ENCODE results near the gene THEMIS. TPM values are rescaled to one million over a fixed set of nuclear protein-coding genes. Genes with fewer than 3 reads are reported as not detected.

THEMIS gene
- total and polyA plus RNA-seq, 2 experiments from 2014 or later, result not detected

DNA sequence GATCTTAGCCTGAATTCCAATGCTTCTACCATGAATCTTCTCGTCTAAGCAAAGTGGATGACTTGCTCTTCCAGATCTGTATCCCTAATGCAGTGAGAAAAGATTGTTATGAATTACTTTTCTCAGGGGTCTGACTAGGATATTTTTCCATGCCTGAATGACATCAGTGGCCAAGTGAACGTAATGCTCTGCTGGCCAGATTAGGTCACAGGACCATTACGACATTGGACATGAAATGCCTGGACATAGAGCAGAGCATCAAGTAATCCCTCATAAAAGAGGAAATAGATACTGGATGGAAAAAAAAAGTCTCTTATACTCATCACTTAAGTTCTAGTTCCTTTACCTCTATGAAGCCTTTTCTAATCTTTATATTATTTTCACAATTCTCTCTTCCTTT is 12.1 kb upstream of the THEMIS start:
- H2AFZ ChIP-seq, result no peak overlapping the region
- Mint-ChIP-seq H3K9me3 (0 out of 3 replicates have a peak, but pooled peaks cover 12% of the 10 kb centered on the region), H3K4me1 (no peaks in the 10 kb centered on the region), H3K4me3 (no peak overlapping the region), H3K27me3 (ENCODE audit: insufficient read depth, low read depth, poor library complexity) (no peaks in the 10 kb centered on the region), H3K27ac (no peak overlapping the region), H3K36me3 (ENCODE audit: low read depth) (no peaks in the 10 kb centered on the region; the same call in 2 of the 3 replicates)
- H3F3A ChIP-seq (replicated peaks; ENCODE audit: low read depth), result no peaks in the 10 kb centered on the region
- no peaks in the 10 kb centered on the region for H3K79me2 ChIP-seq (replicated peaks; ENCODE audit: insufficient read depth)
- no peaks in the 10 kb centered on the region for H4K20me1 ChIP-seq (replicated peaks; ENCODE audit: insufficient read depth)
- peaks cover 5% of the 10 kb centered on the region; the same call in 1 of the 2 replicates for H3K9me2 ChIP-seq (ENCODE audit: insufficient read depth)
- ATAC-seq (no peak), DNase-seq (ENCODE audit: low spot score) (no peak)
- no peak overlapping the region for H3K27ac ChIP-seq (ENCODE audit: low read depth)
- no peak overlapping the region for H3K4me3 ChIP-seq
- H3K36me3 ChIP-seq (ENCODE audit: insufficient read depth), result no peaks in the 10 kb centered on the region
- TF ChIP-seq NANOG (IDR thresholded peaks at IDR 0.05; ENCODE audit: borderline replicate concordance), result no peak
- TF ChIP-seq EZH2phosphoT487 (IDR thresholded peaks at IDR 0.05; ENCODE audit: unreplicated experiment), result no peak
- TF ChIP-seq, protein P1, sequence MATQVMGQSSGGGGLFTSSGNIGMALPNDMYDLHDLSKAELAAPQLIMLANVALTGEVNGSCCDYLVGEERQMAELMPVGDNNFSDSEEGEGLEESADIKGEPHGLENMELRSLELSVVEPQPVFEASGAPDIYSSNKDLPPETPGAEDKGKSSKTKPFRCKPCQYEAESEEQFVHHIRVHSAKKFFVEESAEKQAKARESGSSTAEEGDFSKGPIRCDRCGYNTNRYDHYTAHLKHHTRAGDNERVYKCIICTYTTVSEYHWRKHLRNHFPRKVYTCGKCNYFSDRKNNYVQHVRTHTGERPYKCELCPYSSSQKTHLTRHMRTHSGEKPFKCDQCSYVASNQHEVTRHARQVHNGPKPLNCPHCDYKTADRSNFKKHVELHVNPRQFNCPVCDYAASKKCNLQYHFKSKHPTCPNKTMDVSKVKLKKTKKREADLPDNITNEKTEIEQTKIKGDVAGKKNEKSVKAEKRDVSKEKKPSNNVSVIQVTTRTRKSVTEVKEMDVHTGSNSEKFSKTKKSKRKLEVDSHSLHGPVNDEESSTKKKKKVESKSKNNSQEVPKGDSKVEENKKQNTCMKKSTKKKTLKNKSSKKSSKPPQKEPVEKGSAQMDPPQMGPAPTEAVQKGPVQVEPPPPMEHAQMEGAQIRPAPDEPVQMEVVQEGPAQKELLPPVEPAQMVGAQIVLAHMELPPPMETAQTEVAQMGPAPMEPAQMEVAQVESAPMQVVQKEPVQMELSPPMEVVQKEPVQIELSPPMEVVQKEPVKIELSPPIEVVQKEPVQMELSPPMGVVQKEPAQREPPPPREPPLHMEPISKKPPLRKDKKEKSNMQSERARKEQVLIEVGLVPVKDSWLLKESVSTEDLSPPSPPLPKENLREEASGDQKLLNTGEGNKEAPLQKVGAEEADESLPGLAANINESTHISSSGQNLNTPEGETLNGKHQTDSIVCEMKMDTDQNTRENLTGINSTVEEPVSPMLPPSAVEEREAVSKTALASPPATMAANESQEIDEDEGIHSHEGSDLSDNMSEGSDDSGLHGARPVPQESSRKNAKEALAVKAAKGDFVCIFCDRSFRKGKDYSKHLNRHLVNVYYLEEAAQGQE (IDR thresholded peaks at IDR 0.05; ENCODE audit: unreplicated experiment), result no peak
- TF ChIP-seq, protein P2, sequence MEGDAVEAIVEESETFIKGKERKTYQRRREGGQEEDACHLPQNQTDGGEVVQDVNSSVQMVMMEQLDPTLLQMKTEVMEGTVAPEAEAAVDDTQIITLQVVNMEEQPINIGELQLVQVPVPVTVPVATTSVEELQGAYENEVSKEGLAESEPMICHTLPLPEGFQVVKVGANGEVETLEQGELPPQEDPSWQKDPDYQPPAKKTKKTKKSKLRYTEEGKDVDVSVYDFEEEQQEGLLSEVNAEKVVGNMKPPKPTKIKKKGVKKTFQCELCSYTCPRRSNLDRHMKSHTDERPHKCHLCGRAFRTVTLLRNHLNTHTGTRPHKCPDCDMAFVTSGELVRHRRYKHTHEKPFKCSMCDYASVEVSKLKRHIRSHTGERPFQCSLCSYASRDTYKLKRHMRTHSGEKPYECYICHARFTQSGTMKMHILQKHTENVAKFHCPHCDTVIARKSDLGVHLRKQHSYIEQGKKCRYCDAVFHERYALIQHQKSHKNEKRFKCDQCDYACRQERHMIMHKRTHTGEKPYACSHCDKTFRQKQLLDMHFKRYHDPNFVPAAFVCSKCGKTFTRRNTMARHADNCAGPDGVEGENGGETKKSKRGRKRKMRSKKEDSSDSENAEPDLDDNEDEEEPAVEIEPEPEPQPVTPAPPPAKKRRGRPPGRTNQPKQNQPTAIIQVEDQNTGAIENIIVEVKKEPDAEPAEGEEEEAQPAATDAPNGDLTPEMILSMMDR (conservative IDR thresholded peaks at IDR 0.05; ENCODE audit: low read depth in 2 of 2), result no peak
- TF ChIP-seq EZH2 (IDR thresholded peaks at IDR 0.05; ENCODE audit: low read depth, unreplicated experiment), result no peak
- no peak for TF ChIP-seq ZNF114 (CRISPR knock-in tag; IDR thresholded peaks at IDR 0.05)
- TF ChIP-seq, protein P3, sequence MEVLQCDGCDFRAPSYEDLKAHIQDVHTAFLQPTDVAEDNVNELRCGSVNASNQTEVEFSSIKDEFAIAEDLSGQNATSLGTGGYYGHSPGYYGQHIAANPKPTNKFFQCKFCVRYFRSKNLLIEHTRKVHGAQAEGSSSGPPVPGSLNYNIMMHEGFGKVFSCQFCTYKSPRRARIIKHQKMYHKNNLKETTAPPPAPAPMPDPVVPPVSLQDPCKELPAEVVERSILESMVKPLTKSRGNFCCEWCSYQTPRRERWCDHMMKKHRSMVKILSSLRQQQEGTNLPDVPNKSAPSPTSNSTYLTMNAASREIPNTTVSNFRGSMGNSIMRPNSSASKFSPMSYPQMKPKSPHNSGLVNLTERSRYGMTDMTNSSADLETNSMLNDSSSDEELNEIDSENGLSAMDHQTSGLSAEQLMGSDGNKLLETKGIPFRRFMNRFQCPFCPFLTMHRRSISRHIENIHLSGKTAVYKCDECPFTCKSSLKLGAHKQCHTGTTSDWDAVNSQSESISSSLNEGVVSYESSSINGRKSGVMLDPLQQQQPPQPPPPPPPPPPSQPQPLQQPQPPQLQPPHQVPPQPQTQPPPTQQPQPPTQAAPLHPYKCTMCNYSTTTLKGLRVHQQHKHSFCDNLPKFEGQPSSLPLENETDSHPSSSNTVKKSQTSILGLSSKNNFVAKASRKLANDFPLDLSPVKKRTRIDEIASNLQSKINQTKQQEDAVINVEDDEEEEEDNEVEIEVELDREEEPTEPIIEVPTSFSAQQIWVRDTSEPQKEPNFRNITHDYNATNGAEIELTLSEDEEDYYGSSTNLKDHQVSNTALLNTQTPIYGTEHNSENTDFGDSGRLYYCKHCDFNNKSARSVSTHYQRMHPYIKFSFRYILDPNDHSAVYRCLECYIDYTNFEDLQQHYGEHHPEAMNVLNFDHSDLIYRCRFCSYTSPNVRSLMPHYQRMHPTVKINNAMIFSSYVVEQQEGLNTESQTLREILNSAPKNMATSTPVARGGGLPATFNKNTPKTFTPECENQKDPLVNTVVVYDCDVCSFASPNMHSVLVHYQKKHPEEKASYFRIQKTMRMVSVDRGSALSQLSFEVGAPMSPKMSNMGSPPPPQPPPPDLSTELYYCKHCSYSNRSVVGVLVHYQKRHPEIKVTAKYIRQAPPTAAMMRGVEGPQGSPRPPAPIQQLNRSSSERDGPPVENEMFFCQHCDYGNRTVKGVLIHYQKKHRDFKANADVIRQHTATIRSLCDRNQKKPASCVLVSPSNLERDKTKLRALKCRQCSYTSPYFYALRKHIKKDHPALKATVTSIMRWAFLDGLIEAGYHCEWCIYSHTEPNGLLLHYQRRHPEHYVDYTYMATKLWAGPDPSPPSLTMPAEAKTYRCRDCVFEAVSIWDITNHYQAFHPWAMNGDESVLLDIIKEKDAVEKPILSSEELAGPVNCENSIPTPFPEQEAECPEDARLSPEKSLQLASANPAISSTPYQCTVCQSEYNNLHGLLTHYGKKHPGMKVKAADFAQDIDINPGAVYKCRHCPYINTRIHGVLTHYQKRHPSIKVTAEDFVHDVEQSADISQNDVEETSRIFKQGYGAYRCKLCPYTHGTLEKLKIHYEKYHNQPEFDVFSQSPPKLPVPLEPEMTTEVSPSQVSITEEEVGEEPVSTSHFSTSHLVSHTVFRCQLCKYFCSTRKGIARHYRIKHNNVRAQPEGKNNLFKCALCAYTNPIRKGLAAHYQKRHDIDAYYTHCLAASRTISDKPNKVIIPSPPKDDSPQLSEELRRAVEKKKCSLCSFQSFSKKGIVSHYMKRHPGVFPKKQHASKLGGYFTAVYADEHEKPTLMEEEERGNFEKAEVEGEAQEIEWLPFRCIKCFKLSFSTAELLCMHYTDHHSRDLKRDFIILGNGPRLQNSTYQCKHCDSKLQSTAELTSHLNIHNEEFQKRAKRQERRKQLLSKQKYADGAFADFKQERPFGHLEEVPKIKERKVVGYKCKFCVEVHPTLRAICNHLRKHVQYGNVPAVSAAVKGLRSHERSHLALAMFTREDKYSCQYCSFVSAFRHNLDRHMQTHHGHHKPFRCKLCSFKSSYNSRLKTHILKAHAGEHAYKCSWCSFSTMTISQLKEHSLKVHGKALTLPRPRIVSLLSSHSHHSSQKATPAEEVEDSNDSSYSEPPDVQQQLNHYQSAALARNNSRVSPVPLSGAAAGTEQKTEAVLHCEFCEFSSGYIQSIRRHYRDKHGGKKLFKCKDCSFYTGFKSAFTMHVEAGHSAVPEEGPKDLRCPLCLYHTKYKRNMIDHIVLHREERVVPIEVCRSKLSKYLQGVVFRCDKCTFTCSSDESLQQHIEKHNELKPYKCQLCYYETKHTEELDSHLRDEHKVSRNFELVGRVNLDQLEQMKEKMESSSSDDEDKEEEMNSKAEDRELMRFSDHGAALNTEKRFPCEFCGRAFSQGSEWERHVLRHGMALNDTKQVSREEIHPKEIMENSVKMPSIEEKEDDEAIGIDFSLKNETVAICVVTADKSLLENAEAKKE (CRISPR knock-in tag; IDR thresholded peaks at IDR 0.05), result no peak
- no peak for TF ChIP-seq CREB1 (CRISPR knock-in tag; IDR thresholded peaks at IDR 0.05; ENCODE audit: low read depth)
- TF ChIP-seq, protein P4, sequence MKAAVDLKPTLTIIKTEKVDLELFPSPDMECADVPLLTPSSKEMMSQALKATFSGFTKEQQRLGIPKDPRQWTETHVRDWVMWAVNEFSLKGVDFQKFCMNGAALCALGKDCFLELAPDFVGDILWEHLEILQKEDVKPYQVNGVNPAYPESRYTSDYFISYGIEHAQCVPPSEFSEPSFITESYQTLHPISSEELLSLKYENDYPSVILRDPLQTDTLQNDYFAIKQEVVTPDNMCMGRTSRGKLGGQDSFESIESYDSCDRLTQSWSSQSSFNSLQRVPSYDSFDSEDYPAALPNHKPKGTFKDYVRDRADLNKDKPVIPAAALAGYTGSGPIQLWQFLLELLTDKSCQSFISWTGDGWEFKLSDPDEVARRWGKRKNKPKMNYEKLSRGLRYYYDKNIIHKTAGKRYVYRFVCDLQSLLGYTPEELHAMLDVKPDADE (IDR thresholded peaks at IDR 0.05), result no peak
- no peak for TF ChIP-seq ZNF331 (CRISPR knock-in tag; IDR thresholded peaks at IDR 0.05; ENCODE audit: low read depth)
- TF ChIP-seq STAT1 (IDR thresholded peaks at IDR 0.05; ENCODE audit: unreplicated experiment), result no peak
- TF ChIP-seq JUNB (IDR thresholded peaks at IDR 0.05; ENCODE audit: unreplicated experiment), result no peak
- no peak for TF ChIP-seq POLR2AphosphoS5 (IDR thresholded peaks at IDR 0.05; ENCODE audit: low read depth)
- no peaks in the 10 kb centered on the region for H3K4me1 ChIP-seq (ENCODE audit: insufficient read depth)
- H3K27me3 ChIP-seq (ENCODE audit: insufficient read depth), result no peaks in the 10 kb centered on the region
- no peak overlapping the region for H3K4me2 ChIP-seq
